Ovary (tissue), 3 donors: ENCODE data around the gene ZNF652.

Source experiments
- CTCF ChIP-seq, 3 donors: fragments of 450-650 bp in 2 of 3; fragments of 200-600 bp in 1 of 3; IDR thresholded peaks; one replicate each; pipeline versions ENCODE4 v1.5.1 to v1.8.0; 2016 to 2022; ENCODE audit warnings: antibody characterized with exemption in 3 of 3, mild to moderate bottlenecking in 1 of 3
- EP300 ChIP-seq: sonication (generic); formaldehyde crosslinking; IDR thresholded peaks from one replicate; pipeline ENCODE4 v1.6.1; 2017; ENCODE audit warnings: antibody characterized with exemption
- POLR2A ChIP-seq: fragments of 450-650 bp; IDR thresholded peaks from one replicate; pipeline ENCODE4 v1.6.1; 2017; ENCODE audit warnings: antibody characterized with exemption, mild to moderate bottlenecking, moderate library complexity
- donor health status: DM: no; HTN: no; CAD: no.

GRCh38 chr17:49343273-49343672 is 18.8 kb downstream of the ZNF652 start:
- no peak for TF ChIP-seq CTCF (IDR thresholded peaks at IDR 0.05)
- TF ChIP-seq POLR2A, result no peak
- TF ChIP-seq EP300, result no peak
